Upper lobe of left lung (tissue), 4 donors: ENCODE data around the gene TMEM150A.

ENCODE experiments used
- CTCF ChIP-seq, 6 experiments: fragments of 450-650 bp in 4 of 6; fragments of 200-600 bp in 2 of 6; sonication (generic) in 2 of 6; IDR thresholded peaks; one replicate each; pipeline ENCODE4 v1.5.1; 2016 to 2019; ENCODE audit warnings: antibody characterized with exemption in 6 of 6
- POLR2A ChIP-seq, 4 donors: fragments of 450-650 bp; IDR thresholded peaks; one replicate each; pipeline ENCODE4 v1.5.1; 2016 to 2017; ENCODE audit warnings: antibody characterized with exemption in 4 of 4, mild to moderate bottlenecking in 2 of 4

GRCh38 chr2:85551698-85552678 lies 50.5 kb downstream of the TMEM150A start:
- TF ChIP-seq CTCF (IDR thresholded peaks at IDR 0.05) (peak; percentile 86 to 93 (median 92)), POLR2A (IDR thresholded peaks at IDR 0.05) (no peak)
